Body of pancreas (tissue), 4 donors: ENCODE measurements around the gene ZNF888.

ENCODE experiments used
- POLR2A ChIP-seq, 3 donors: fragments of 450-650 bp; IDR thresholded peaks; one replicate each; pipeline ENCODE4 v1.6.1; 2016; ENCODE audit warnings: antibody characterized with exemption in 3 of 3, mild to moderate bottlenecking in 2 of 3
- TF ChIP-seq, protein P1 (sequence below), 7 experiments: fragments of 450-650 bp in 4 of 7; fragments of 200-600 bp in 3 of 7; sonication (generic) in 3 of 7; IDR thresholded peaks; one replicate each; pipeline ENCODE4 v1.5.1; 2016 to 2019; ENCODE audit warnings: antibody characterized with exemption in 7 of 7

DNA sequence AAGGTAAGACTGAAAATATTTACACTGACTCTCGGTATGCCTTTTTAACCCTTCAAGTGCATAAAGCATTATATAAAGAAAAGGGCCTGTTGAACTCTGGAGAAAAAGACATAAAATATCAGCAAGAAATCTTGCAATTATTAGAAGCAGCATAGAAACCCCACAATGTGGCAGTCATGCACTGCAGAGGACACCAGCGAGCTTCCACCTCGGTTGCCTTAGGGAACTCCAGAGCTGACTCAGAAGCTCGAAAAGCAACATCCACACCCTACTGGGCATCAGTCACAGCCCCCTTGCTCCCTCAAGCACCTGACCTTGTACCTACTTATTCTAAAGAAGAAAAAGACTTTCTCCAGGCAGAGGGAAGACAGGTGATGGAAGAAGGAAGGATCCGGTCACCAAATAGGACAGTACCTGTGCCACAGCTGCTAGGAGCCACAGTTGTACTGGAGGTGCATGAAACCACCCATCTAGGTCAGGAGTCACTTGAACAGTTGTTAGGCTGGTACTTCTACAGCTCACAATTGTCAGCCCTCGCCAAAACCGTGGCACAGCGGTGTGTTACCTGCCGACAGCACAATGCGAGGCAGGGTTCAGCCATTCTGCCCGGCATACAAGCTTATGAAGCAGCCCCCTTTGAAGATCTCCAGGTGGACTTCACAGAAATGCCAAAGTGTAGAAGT lies 36.5 kb upstream of the ZNF888 start:
- TF ChIP-seq, protein P1, sequence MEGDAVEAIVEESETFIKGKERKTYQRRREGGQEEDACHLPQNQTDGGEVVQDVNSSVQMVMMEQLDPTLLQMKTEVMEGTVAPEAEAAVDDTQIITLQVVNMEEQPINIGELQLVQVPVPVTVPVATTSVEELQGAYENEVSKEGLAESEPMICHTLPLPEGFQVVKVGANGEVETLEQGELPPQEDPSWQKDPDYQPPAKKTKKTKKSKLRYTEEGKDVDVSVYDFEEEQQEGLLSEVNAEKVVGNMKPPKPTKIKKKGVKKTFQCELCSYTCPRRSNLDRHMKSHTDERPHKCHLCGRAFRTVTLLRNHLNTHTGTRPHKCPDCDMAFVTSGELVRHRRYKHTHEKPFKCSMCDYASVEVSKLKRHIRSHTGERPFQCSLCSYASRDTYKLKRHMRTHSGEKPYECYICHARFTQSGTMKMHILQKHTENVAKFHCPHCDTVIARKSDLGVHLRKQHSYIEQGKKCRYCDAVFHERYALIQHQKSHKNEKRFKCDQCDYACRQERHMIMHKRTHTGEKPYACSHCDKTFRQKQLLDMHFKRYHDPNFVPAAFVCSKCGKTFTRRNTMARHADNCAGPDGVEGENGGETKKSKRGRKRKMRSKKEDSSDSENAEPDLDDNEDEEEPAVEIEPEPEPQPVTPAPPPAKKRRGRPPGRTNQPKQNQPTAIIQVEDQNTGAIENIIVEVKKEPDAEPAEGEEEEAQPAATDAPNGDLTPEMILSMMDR (IDR thresholded peaks at IDR 0.05) = no peak
- TF ChIP-seq POLR2A (IDR thresholded peaks at IDR 0.05) = no peak
